Brain microvascular endothelial cell (primary cell): Measurements from ENCODE around the gene ATF7.
"Not testable (repeated sequence)": the region's sequence is repeated elsewhere in the genome, so short reads cannot be mapped to it uniquely, and the experiment has no call there.

ENCODE experiments used
- DNase-seq: peaks from one replicate; pipeline ENCODE4 v3.0.0-alpha.2; 2020
- H3K27ac ChIP-seq: fragments of 250-450 bp; sonication (Bioruptor Pico); 2 replicates; pipeline ENCODE4 v1.5.1; 2020; ENCODE audit warnings: mild to moderate bottlenecking, moderate library complexity
- H3K27me3 ChIP-seq: fragments of 250-450 bp; sonication (Bioruptor Pico); replicated peaks from 2 replicates; pipeline ENCODE4 v1.5.1; 2020; ENCODE audit warnings: mild to moderate bottlenecking
- H3K36me3 ChIP-seq: fragments of 250-450 bp; sonication (Bioruptor Pico); replicated peaks from 2 replicates; pipeline ENCODE4 v1.5.1; 2020; ENCODE audit warnings: mild to moderate bottlenecking
- H3K4me3 ChIP-seq: 2 replicates; pipeline ENCODE4 v1.5.1; 2011; ENCODE audit warnings: low read depth, mild to moderate bottlenecking, control low read depth, low read length, moderate library complexity
- CTCF ChIP-seq: IDR thresholded peaks from 2 replicates; pipeline ENCODE4 v1.5.1; 2011; ENCODE audit warnings: low read depth, mild to moderate bottlenecking, moderate library complexity, low read length, control low read depth, inconsistent platforms; ENCODE audit errors: missing control alignments
- in situ Hi-C: cut with HindIII; loops from 2 replicates; pipeline ENCODE4 v1.10.0; 2017; ENCODE audit warnings: low sequenced_read_pairs, low pct_ligation_motif_present

Gene ATF7

GRCh38 chr12:53643232-53643979 lies 17.2 kb upstream of the ATF7 start:
- Histone ChIP-seq H3K27ac (no peak overlapping the region), H3K27me3 (no peaks in the 10 kb centered on the region), H3K4me3 (no peak overlapping the region), H3K36me3 (no peaks in the 10 kb centered on the region)
- DNase-seq = no peak
- no peak for TF ChIP-seq CTCF
- in situ Hi-C loops = no loop called here

- no peak overlapping the region for H3K4me3 ChIP-seq
- no peak for DNase-seq
- TF ChIP-seq CTCF = no peak
- H3K27ac ChIP-seq = no peak overlapping the region
- no peaks in the 10 kb centered on the region for H3K27me3 ChIP-seq
- in situ Hi-C loops = no loop called here
- no peaks in the 10 kb centered on the region for H3K36me3 ChIP-seq
Measured at GRCh38 chr12:53638057-53638456, 11.9 kb upstream of the ATF7 start.

- no peak overlapping the region for H3K4me3 ChIP-seq
- no peak overlapping the region for H3K27ac ChIP-seq
- H3K27me3 ChIP-seq = no peaks in the 10 kb centered on the region
- in situ Hi-C loops = no loop called here
- no peak for DNase-seq
- no peaks in the 10 kb centered on the region for H3K36me3 ChIP-seq
- TF ChIP-seq CTCF = no peak
Measured at GRCh38 chr12:53636641-53637040, 10.5 kb upstream of the ATF7 start.

GRCh38 chr12:53635708-53636107 lies 9.5 kb upstream of the ATF7 start:
- H3K27me3 ChIP-seq, in situ Hi-C loops, H3K27ac ChIP-seq, DNase-seq, H3K4me3 ChIP-seq, H3K36me3 ChIP-seq: not testable (repeated sequence)

GRCh38 chr12:53631721-53632120 lies 5.5 kb upstream of the ATF7 start:
- DNase-seq = no peak
- H3K36me3 ChIP-seq = no peaks in the 10 kb centered on the region
- no peak overlapping the region for H3K27ac ChIP-seq
- no peaks in the 10 kb centered on the region for H3K27me3 ChIP-seq
- in situ Hi-C loops = no loop called here
- TF ChIP-seq CTCF = no peak
- no peak overlapping the region for H3K4me3 ChIP-seq

- in situ Hi-C loops = no loop called here
- Histone ChIP-seq H3K27ac (no peak overlapping the region), H3K27me3 (no peaks in the 10 kb centered on the region), H3K36me3 (no peaks in the 10 kb centered on the region), H3K4me3 (no peak overlapping the region)
- DNase-seq = no peak
- TF ChIP-seq CTCF = no peak
Measured at GRCh38 chr12:53627919-53628318, 1.7 kb upstream of the ATF7 start.
